NCI-H2171 treated with DMSO at 0.1 percent for 48 hours (cell line): ENCODE data around the gene SEMA4D.

Source experiments
- DNase-seq: peaks from one replicate; lab custom pipeline; 2025; lab: John Stamatoyannopoulos, UW

SEMA4D gene

DNA sequence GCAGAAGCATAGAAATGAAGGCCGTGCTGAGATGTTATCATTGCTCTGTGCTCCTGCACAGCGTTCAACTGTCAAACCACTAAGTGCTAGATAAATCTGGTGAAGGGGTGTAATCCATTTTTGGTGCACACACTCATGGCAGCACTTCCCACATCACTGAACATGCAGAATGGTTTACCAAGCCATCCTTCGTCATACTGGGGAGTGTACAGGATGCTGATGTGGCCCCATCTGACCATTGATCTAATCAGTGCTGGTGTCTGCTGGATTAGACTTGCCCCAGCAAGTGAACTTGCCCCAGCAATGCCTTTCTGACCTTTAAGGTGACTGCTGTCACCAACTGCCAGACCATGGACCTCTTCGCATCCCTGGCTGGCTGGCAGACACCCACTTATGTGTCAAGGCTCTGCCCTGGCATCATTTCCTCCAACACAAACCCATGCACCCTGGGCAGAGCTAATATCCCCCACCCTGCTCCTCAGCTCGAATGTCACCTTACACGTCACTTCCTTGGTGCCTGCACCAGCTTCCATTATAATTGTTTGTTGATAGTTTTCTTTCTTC, 4.2 kb upstream of the SEMA4D start:
- no peak for DNase-seq

DNA sequence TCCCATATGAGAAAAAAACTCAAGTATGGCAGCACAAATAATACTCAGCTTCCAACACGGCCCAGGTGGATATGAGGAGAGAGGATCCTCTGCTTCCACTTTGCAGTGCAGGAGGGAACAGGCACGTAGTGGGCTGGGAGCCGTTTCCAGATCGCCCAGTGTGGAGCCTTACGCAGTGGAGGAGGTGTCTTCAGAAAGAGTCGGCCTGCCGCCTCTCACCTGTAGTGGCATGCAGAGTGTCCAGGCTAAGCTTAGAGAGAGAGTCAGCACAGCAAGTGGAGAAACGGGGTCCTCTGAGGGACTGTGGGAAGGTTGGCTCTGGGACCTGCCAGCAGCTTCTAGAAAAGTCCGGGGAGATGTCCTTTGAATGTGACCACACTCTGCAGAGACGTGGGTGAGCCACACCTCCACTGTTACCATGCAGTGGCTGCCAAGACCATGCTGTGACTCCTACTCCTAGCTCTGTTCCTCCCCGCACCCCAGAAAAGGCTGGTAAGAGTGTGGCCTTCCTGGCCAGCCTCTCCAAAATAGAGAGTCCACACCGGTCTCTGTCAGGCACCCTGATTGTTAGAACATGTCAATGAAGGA, 3.5 kb upstream of the SEMA4D start:
- DNase-seq, result no peak

DNA sequence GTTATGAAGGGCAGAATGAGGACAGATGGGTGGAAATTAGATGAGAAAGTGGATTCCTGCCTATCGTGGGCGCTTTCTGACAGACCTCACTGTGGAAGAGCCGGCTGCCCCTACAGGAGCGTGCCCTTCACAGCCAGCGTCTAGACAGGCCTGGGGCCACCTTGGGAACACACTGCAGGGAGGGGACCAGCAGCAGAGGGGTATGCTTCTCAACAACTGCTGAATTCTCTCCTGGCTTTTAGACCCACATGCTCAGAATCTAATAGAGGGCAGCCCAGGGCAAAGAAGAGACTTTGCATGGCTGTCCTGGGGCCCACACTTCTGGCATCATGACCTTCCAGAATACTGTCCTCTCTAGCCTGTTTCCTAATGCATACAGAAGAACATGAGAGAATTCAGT, 2.1 kb upstream of the SEMA4D start:
- no peak for DNase-seq

DNA sequence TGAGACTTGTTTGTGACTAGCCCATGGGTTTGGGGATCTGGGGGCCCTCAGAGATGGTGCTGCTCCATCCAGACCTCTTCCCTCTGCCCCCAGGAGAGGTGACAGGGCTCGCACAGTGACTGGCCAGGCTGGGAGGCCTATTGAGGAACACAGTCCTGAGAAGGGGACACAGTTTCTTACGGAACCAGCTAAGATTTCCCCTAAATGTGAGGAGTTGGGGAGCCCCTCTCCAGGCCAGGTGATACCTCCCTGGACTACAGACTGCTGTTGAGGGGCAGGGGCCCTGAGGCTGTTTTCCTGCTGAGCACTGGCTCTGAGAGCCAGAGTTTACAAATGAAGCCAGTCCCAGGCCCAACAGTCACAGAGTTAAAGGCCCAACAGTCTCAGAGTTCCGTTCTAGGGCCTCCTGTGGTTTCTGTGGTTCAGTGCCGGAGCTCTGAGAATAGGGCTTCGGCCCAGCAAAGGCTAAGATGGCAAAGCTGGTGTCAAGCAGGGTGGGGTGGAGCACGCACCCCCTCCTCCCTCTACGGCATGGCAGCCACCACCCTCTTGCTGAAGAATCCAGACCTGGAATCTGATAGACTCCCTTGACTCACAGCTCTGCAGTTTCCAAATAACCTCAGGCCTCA, 1.1 kb upstream of the SEMA4D start:
- no peak for DNase-seq

DNA sequence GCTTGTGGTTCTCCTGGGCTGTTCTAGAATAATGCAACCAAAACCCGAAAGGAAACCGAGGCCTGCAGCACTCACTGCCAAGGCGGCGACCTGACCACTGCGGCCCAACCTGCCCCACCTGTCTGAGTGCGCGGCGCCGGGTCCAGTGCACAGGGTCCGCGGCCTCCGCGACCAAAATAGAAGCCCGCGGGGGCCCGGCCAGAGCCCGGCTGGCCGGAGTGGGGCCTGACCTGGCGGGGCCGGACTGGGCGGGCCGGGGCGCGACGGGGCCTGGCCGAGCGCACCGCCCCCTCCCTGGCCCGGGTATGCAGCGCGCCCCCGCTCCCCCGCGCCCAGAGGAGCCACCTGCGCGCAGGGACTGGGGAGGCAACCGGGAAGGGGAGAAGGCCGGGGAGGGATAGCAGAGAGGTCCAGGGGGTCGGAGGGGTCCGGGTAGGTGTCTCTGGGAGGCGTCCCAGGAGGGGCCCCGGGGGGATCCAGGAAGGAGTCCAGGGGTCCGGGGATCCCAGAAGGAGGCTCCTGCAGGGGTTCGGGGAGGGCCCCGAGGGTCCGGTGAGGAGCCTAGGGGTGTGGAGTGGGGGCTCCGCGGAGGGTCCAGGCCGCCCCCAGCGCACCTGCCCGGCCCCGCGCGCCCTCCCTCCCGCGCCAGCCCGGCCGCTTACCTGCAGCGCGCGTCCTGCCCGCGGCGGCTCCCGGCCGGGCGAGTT, 503 bp downstream of the SEMA4D start:
- DNase-seq, result no peak

DNA sequence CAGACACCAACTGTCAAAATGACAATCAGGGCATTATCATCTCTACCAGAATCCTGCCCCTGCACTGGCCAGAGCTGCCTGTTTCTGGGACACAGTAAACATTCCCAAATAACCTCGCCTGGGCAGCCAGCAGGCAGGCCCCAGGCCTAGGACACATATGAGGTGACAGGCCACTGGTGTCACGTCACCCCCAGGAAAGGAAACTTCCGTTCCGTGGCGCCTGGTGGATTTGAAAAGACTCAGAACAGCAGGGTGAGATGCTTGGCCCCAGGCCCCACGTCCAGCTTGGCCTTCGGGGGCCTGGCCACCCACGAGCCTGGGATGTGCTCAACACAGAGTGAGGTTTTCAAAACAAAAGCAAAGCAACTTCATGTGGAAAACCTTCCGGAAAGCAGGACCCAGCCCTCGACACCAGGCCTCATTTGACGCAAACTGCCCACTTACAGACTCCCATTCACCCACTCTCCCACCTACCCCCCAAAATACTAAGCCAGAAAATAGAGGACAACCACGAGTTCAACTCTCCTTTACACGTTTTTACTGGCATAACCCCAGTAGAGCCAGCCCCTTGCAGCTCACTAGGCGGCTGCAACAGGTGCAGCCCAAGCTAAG, 1.2 kb downstream of the SEMA4D start:
- DNase-seq, result no peak

DNA sequence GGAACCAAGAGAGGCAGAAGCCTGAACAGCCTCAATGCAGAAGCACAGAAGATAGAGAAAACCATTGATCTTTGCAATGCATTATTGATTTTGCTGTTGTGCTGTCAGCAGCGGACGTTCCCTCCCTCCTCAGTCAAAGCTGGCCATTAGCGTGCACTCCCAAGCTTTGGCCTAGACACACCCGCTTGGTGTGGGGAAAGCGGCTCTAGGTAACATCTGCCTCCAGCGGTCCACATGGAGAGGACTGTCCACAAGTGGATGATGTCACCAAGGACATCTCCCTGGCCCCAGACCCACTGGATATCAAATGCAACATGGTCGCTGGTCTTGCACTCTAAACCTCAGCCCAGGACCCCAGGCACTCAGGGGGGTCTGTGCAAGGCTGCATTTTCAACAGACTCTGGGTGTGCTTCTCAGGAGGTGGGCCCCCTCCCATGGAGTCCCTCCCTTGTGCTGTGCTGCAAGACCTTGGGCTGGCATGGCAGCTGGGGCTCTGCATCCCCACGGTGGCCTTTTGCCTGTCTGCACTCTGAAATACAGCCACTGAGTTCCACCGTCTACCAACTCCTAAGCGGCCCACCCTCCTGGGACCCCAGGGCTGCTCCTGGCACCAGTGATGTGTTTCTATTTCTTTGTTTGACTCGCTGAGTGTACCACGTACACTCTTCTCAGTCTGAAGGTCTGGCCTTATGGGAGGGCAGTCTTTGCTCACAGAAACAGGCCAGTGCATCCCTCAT, 1.9 kb downstream of the SEMA4D start:
- no peak for DNase-seq

DNA sequence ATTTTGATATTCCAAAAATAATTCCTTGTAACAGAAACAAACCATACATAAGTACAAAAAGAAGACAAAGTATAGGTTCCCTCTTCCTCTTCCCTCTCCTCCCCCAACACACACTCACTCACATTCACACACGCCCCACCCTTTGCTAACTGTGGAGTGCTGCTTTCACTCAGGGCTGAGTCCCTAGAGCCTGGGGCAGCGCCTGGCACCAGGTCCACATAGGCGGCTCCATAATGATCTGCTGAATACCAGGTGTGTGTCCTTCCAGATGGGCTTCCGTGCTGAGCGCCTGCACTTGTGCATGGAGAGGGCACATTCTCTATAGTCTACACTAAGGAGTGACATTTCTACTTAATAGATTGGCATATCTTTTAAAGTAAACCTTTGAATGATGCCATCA, 3.7 kb downstream of the SEMA4D start:
- no peak for DNase-seq

DNA sequence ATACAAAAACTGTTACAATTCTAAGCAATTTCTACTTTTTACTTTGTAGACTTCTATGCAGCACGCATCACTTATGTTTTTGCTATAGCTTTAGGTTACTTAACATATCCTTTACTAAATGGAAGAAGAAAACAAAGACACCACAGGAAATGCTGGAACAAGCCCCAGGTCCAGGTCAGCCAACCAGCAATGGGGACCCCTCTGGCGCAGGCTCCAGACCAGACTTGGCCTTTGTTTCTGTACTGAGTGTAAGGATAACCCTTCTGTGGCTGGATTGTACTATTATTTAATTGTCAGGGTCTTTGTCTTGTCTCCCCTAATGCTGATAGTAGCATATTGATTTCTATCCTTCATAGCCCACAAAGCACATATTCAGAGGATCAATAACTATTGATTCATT, 4.2 kb downstream of the SEMA4D start:
- no peak for DNase-seq

DNA sequence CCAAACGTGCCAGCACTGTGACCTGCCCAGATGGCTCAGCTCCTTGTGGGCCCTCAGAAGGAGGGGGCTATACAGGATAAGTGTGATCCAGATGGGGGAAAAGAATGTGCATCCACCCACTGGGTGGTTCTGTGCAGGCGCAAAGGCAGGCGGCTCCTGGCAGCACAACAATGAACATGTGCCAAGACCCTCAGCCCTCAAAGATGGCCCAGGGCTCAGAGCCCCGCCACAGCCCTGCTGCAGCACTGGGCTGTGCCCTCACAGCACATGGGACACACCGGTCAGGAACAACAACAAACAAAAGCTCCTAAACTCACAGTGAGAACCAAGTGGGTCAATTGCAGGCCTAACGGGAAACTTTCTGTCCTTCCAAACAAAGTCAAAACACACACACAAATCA, 4.7 kb downstream of the SEMA4D start:
- no peak for DNase-seq

DNA sequence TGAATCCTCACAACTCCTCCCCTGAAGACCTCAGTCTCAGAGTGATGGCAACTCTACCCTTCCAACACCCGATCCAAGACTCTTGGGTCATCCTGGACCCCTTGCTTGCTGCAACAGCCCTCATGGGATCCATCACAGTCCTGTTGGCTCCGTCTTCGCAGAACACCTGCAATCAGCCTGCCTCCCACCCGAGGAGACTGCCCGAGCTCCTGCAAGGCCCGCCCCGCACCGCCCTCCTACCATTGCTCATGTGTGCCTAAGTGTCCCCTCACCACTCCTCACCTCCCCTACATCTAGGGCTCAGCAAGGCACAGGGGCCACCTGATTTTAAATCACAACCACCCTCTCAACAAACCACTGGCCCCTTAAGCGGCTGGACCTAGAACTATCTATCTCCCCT, 5.3 kb downstream of the SEMA4D start:
- no peak for DNase-seq

DNA sequence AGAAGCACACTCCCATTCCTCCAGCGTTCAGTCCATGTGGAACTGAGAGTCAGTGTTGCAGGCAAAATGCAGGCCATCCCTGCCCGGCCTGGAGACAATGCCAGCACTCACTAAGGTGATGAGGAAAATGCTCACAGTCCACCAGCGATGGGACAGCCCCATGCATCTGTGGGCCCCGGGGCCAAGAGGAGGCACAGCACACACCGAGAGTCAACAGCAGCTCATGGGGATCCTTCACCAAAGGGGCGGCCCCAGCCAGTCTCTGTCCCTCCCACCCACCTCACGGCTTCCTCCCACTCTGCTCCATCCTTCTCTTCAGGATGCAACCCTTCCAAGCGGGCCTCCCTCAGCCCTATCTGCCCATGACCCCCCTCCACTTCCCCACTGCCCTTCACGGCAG, 6.2 kb downstream of the SEMA4D start:
- DNase-seq, result no peak

DNA sequence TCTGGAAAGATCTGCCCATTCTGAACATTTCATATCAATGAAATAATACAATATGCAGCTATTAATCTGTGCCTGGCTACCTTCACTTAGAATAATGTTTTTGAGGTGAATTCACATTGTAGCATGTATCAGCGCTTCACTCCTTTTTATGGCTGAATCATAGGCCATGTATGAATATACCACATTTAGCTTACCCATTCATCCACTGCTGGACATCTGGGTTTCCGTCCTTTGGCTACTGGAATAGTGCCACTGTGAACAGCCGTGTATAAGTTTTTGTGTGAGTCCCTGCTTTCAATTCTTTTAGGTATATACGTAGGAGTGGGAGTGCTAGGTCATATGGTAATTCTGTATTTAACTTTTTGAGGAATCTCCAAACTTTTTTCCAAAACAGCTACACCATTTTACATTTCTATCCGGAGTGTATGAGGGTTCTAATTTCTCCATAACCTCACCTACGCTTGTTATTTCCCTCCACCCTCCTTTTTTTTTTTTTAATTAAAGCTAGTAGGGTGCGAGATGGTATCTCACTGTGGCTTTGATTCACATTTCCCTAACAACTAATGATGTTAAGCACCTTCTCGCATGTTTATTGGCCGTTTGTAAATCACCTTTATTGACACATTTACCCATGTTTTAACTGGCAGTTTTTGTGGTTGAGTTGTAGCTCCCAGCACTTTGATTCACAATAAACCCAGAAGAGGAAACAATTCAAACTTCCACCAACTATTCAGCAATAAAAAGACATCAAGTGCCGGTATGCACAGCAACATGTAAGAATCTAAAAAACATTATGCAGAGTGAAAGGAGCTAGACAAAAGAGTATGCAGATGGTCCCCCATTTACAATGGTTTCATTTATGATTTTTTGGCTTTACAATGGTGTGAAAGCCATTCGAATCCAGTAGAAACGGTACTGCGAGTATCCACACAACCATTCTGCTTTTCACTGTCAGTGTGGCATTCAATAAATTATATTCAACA, 8.1 kb downstream of the SEMA4D start:
- no peak for DNase-seq

DNA sequence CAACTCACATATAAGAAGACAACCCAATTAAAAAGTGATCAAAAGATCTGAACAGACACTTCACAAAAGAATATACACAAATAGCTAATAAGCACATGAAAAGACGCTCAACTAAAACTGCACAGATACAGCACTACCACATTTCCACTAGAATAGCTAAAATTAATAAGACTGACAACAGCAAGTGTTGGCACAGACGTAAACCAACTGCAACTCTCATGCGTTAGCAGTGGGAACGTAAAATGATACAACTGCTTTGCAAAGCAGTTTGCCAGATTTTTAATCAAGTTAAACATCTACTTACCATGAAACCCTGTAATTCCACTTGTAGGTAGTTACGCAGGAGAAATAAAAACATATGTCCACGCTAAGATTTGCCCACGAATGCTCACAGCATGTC, 9.0 kb downstream of the SEMA4D start:
- no peak for DNase-seq

DNA sequence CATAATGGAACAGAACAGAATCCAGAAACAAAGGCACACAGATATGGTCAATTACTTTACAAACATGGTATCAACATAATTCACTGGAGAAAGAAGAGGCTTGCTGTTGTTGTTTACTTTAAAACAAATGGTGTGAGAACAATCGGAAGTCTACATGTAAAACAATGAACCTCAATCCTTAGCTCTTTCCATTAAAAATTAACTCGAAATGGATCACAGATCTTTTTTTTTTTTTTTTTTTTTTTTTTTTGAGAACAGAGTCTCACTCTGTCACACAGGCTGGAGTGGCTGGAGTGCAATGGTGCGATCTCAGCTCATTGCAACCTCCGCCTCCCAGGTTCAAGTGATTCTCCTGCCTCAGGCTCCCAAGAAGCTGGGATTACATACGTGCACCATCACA, 9.8 kb downstream of the SEMA4D start:
- DNase-seq, result no peak

DNA sequence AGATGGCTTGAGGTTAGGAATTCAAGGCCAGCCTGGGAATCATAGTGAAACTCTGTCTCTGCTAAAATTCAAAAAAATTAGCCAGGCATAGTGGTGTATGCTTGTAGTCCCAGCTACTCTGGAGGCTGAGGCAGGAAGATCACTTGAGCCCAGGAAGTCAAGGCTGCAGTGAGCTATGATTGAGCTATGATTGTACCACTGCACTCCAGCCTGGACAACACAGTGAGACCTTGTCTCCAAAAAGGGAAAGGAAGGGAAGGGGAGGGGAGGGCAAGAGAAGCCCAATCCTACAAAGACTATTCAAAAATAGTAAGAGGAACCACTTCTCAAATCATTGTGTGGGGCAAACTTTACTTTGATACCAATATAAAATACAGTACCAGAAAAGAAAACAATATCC, 11.2 kb downstream of the SEMA4D start:
- DNase-seq, result no peak

DNA sequence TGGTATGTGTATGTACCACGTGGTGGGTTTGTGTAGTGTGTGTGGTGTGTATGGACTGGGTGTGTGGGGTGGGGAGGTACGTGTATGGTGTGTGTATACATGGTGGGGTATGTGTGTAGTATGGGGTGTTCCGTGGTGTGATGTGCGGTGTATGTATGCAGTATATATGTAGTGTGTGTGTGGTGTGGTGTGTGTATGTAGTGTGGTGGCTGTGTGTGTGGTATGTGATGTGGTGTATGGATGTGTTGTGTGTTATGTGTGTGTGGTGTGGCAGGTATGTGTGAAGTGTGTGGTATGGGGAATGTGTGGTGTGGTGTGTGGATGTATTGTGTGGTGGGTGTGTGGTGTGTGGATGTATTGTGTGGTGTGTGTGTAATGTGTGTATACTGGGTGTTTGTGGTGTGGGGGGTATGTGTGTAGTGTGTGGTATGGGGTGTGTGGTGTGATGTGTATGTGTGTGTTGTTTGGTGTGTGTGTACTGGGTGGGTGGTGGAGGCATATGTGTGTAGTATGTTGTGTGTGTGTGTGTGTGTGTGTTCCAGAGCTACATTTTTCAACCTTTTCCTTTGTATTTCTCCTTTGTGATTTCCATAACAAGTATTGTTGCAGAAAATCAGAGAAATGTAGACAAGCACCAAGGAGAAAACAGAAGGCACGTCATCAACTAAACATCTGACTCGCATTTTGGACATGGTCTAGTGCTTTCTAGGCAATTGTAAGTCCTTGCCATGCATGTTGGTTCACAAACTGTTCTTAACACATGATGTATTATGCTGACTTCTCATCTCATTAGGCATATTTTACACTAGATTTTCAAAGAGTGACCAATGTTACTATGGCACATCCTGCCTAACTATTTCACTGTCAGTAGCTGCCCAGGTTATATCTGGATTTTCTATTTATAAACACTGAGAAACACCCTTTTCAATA, 13.2 kb downstream of the SEMA4D start:
- peak; percentile 5 for DNase-seq

DNA sequence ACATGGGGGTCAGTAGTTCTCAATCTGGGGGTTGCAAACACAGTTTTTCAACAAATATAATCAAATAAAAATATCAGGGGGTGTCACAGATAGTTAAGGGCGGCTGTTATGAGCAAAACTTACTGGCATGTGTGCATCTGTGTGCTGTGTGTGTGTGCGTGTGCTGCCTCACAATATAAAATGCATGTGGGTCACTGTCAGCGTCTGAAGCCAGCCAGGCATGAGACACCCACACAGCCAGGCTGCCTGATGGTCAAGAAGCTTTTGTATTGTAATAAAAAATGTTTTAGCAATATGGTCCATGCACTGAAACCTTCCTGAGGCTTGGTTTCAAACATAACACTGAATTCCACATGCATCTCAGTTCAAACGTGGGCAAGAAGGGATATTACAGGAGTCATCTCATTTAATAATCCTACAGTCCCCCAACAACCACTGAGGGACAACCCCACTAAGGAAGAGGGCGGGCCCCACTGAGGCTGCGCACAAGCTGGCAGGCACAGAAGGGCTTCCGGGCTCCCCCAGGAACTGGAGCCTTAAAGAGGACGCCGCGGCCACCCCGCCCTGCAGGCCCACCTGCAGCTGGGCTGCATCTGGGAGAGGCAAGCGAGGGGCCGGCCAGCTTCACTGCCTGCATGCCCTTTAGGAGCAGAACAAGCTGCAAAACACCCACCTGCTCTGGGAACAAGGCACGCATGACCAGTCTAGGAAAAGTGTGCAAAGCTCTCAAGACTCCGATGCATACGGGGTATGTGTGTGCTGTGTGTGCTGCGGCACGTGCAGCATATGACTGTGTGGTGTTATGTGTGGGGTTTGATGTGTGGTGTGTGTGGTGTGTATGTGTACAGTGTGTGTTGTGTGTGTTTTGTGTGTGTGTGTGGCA, 14.1 kb downstream of the SEMA4D start:
- no peak for DNase-seq

DNA sequence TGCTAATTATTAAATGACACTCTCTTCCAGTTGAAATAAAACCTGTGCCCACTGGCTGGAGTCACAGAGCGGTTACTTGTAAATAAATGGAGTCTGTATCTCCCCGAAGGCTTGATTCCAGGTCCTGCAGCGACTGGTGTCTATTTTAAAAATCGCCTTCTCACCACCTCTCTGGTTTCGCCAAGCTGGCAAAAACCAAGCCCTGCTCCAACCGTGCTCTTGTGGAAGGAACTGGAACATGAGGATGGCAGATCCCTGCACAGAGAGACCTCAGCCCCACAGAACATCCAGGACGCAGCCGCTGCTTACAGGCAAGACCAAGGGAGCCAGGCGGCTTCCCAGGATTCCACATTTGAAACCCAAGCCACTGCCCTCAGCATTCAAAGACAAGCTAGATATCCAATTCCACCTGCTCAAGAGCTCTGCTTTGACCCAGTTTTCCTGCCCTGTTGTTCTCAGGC, 15.0 kb downstream of the SEMA4D start:
- no peak for DNase-seq
